Body of pancreas (tissue), 2 donors: ENCODE measurements around the gene PCGF1. TPM values are rescaled to one million over a fixed set of nuclear protein-coding genes. Genes with fewer than 3 reads are reported as not detected.

Experiments used
- total RNA-seq, 2 donors: library from RNA; depleted of rRNA; stranded (reverse); fragments of >200 nt; gene quantifications; one replicate each; pipeline ENCODE4 v1.1.0, GENCODE V29; 2016

PCGF1 gene
- total RNA-seq, 2 donors from 2014 or later = 16.5 to 22.3 TPM

Other genes starting within 250 kb of the PCGF1 start
- 1 to 10 TPM; 2.3 to 8.3 TPM for gene SLC4A5, start 164.3 kb downstream of the PCGF1 start, total RNA-seq
- gene DCTN1, start 127.4 kb downstream of the PCGF1 start, total RNA-seq = 10 to 100 TPM; 71.3 to 82.4 TPM
- gene C2orf81, start 86.1 kb downstream of the PCGF1 start, total RNA-seq = 1 to 10 TPM in 1 of 2 donors, under 1 TPM in 1; 0.33 to 1.6 TPM
- gene WDR54, start 86.0 kb downstream of the PCGF1 start, total RNA-seq = 10 to 100 TPM in 1 of 2 donors, under 1 TPM in 1; 0.99 to 14.3 TPM
- 10 to 100 TPM; 36.1 to 80.8 TPM for gene RTKN, start 65.8 kb downstream of the PCGF1 start, total RNA-seq
- gene INO80B, start 52.6 kb downstream of the PCGF1 start, total RNA-seq = 10 to 100 TPM in 1 of 2 donors, 1 to 10 TPM in 1; 6.3 to 32.4 TPM
- 10 to 100 TPM; 35.3 to 56.3 TPM for gene WBP1, start 49.3 kb downstream of the PCGF1 start, total RNA-seq
- 10 to 100 TPM; 43.6 to 65.9 TPM for gene MOGS, start 42.3 kb downstream of the PCGF1 start, total RNA-seq
- gene MRPL53, start 35.0 kb downstream of the PCGF1 start, total RNA-seq = 10 to 100 TPM; 20.1 to 88.2 TPM
- 10 to 100 TPM; 20.5 to 39.2 TPM for gene CCDC142, start 24.7 kb downstream of the PCGF1 start, total RNA-seq
- gene TTC31, start 24.6 kb downstream of the PCGF1 start, total RNA-seq = 10 to 100 TPM; 26.5 to 28.3 TPM
- 1 to 10 TPM; 2.3 to 7.6 TPM for gene LBX2, start 8.1 kb downstream of the PCGF1 start, total RNA-seq
- gene TLX2, start 6.8 kb upstream of the PCGF1 start, total RNA-seq = not detected
- gene DQX1, start 18.5 kb upstream of the PCGF1 start, total RNA-seq = 1 to 10 TPM in 1 of 2 donors, not detected in 1; 2.0 TPM
- gene AUP1, start 22.0 kb upstream of the PCGF1 start, total RNA-seq = 100 to 1,000 TPM in 1 of 2 donors, 10 to 100 TPM in 1; 82.5 to 170 TPM
- 10 to 100 TPM; 14.3 to 14.5 TPM for gene HTRA2, start 22.2 kb upstream of the PCGF1 start, total RNA-seq
- gene LOXL3, start 46.2 kb upstream of the PCGF1 start, total RNA-seq = 1 to 10 TPM in 1 of 2 donors, under 1 TPM in 1; 0.33 to 3.1 TPM
- 10 to 100 TPM in 1 of 2 donors, 1 to 10 TPM in 1; 9.2 to 15.3 TPM for gene DOK1, start 47.0 kb upstream of the PCGF1 start, total RNA-seq
- gene M1AP, start 140.6 kb upstream of the PCGF1 start, total RNA-seq = not detected
- 1 to 10 TPM; 3.1 to 4.6 TPM for gene SEMA4F, start 146.6 kb upstream of the PCGF1 start, total RNA-seq